GM23338 (cell line): ENCODE results near the gene ZNF516. TPM values are rescaled to one million over a fixed set of nuclear protein-coding genes. Genes with fewer than 3 reads are reported as not detected.

Experiments
- ATAC-seq: fragments of 200-7000 bp; cut with Tn5 transposase; 3 replicates; pipeline ENCODE4 v1.9.1; 2020
- DNase-seq: peaks from one replicate; pipeline ENCODE4 v3.0.0-alpha.2; 2015; ENCODE audit warnings: low spot score
- H2AFZ ChIP-seq: fragments of 200-600 bp; sonication (generic); 2 replicates; pipeline ENCODE4 v1.8.0; 2016; ENCODE audit warnings: antibody characterized with exemption, mild to moderate bottlenecking, moderate library complexity
- H3F3A ChIP-seq: fragments of 200-600 bp; sonication (generic); replicated peaks from 2 replicates; pipeline ENCODE4 v1.8.0; 2017; ENCODE audit warnings: antibody characterized with exemption, mixed run types, low read depth
- H3K27ac ChIP-seq: fragments of 200-600 bp; sonication (generic); 2 replicates; pipeline ENCODE4 v1.6.1; 2016; ENCODE audit warnings: low read depth
- H3K27me3 ChIP-seq: fragments of 200-600 bp; sonication (generic); 2 replicates; pipeline ENCODE4 v1.8.0; 2016; ENCODE audit warnings: mild to moderate bottlenecking, mixed run types, moderate library complexity; ENCODE audit not compliant: insufficient read depth
- H3K36me3 ChIP-seq: fragments of 200-600 bp; sonication (generic); 2 replicates; pipeline ENCODE4 v1.8.0; 2016; ENCODE audit warnings: mild to moderate bottlenecking; ENCODE audit not compliant: insufficient read depth
- H3K4me1 ChIP-seq: fragments of 200-600 bp; sonication (generic); 2 replicates; pipeline ENCODE4 v1.8.0; 2016; ENCODE audit warnings: mild to moderate bottlenecking, moderate library complexity; ENCODE audit not compliant: insufficient read depth
- H3K4me2 ChIP-seq: fragments of 200-600 bp; sonication (generic); 2 replicates; pipeline ENCODE4 v1.7.1; 2017; ENCODE audit warnings: mixed run types
- H3K4me3 ChIP-seq: fragments of 200-600 bp; sonication (generic); 2 replicates; pipeline ENCODE4 v1.6.1; 2016; ENCODE audit warnings: mixed run types
- H3K79me2 ChIP-seq: fragments of 200-600 bp; sonication (generic); replicated peaks from 2 replicates; pipeline ENCODE4 v1.8.0; 2017; ENCODE audit warnings: mild to moderate bottlenecking; ENCODE audit not compliant: insufficient read depth
- H3K9me2 ChIP-seq: fragments of 200-600 bp; sonication (generic); 2 replicates; pipeline ENCODE4 v1.8.0; 2017; ENCODE audit not compliant: insufficient read depth
- H4K20me1 ChIP-seq: fragments of 200-600 bp; sonication (generic); replicated peaks from 2 replicates; pipeline ENCODE4 v1.8.0; 2017; ENCODE audit warnings: mild to moderate bottlenecking; ENCODE audit not compliant: insufficient read depth
- H3K27ac Mint-ChIP-seq: 2 replicates; pipeline ENCODE4 v1.8.0; 2020; ENCODE audit warnings: inconsistent platforms, mild to moderate bottlenecking, moderate library complexity, mixed read lengths
- H3K27me3 Mint-ChIP-seq: 3 replicates; pipeline ENCODE4 v1.8.0; 2022; ENCODE audit warnings: low read depth, mild to moderate bottlenecking, moderate library complexity, mixed read lengths, inconsistent platforms; ENCODE audit not compliant: insufficient read depth, poor library complexity
- H3K36me3 Mint-ChIP-seq: 3 replicates; pipeline ENCODE4 v1.8.0; 2021; ENCODE audit warnings: low read depth, mild to moderate bottlenecking, inconsistent platforms, moderate library complexity, mixed read lengths
- H3K4me1 Mint-ChIP-seq: 3 replicates; pipeline ENCODE4 v1.8.0; 2020; ENCODE audit warnings: mild to moderate bottlenecking, inconsistent platforms, mixed read lengths
- H3K4me3 Mint-ChIP-seq: 3 replicates; pipeline ENCODE4 v1.8.0; 2021; ENCODE audit warnings: moderate library complexity, mild to moderate bottlenecking, inconsistent platforms, mixed read lengths
- H3K9me3 Mint-ChIP-seq: 3 replicates; pipeline ENCODE4 v1.8.0; 2020; ENCODE audit warnings: moderate library complexity, mild to moderate bottlenecking, inconsistent platforms, mixed read lengths
- CREB1 ChIP-seq: fragments of 250-450 bp; sonication (Bioruptor Pico); IDR thresholded peaks from 2 replicates; pipeline ENCODE4 v1.5.0; 2020; ENCODE audit warnings: low read depth, mild to moderate bottlenecking, moderate library complexity
- CTCF ChIP-seq, 2 experiments: fragments of 200-600 bp in 1 of 2; sonication (generic) in 1 of 2; conservative IDR thresholded peaks; 2 replicates each; pipeline versions ENCODE4 v1.5.1 to v1.6.1; 2016 to 2017; ENCODE audit warnings: antibody characterized with exemption in 2 of 2, low read depth in 2 of 2, mild to moderate bottlenecking in 2 of 2, moderate library complexity in 1 of 2
- EZH2 ChIP-seq: fragments of 200-600 bp; sonication (generic); IDR thresholded peaks from one replicate; pipeline ENCODE4 v1.8.0; 2017; ENCODE audit warnings: antibody characterized with exemption, mild to moderate bottlenecking, low read depth; ENCODE audit not compliant: unreplicated experiment
- NANOG ChIP-seq: IDR thresholded peaks from 2 replicates; pipeline ENCODE4 v1.6.1; 2016; ENCODE audit warnings: antibody characterized with exemption, borderline replicate concordance
- POLR2AphosphoS5 ChIP-seq: IDR thresholded peaks from 2 replicates; pipeline ENCODE4 v1.6.1; 2016; ENCODE audit warnings: antibody characterized with exemption, low read depth
- ZNF114 ChIP-seq: fragments of 250-450 bp; sonication (Bioruptor Pico); IDR thresholded peaks from 2 replicates; pipeline ENCODE4 v1.5.0; 2020; ENCODE audit warnings: mild to moderate bottlenecking, moderate library complexity
- ZNF331 ChIP-seq: fragments of 250-450 bp; sonication (Bioruptor Pico); IDR thresholded peaks from 2 replicates; pipeline ENCODE4 v1.5.0; 2020; ENCODE audit warnings: low read depth, mild to moderate bottlenecking, moderate library complexity
- ZNF462 ChIP-seq: fragments of 250-450 bp; sonication (Bioruptor Pico); IDR thresholded peaks from 2 replicates; pipeline ENCODE4 v1.5.0; 2020; ENCODE audit warnings: mild to moderate bottlenecking, moderate library complexity
- polyA plus RNA-seq: library from polyadenylated mRNA; unstranded; fragments of >200 nt; fragmentation: Nextera tagmentation; extraction: Ambion mirVana; gene quantifications from 2 replicates; pipeline ENCODE4 v1.2.1, GENCODE V29; 2016
- total RNA-seq: library from RNA; depleted of rRNA; stranded (reverse); fragments of >200 nt; shearing (Covaris generic); gene quantifications from 2 replicates; pipeline ENCODE4 v1.2.3, GENCODE V29; 2014
- TF ChIP-seq, protein P1 (sequence below): IDR thresholded peaks from 2 replicates; pipeline ENCODE4 v1.6.1; 2016; ENCODE audit warnings: antibody characterized with exemption

The ZNF516 gene
- total and polyA plus RNA-seq, 2 experiments from 2014 or later = 11.9 to 24.2 TPM

DNA sequence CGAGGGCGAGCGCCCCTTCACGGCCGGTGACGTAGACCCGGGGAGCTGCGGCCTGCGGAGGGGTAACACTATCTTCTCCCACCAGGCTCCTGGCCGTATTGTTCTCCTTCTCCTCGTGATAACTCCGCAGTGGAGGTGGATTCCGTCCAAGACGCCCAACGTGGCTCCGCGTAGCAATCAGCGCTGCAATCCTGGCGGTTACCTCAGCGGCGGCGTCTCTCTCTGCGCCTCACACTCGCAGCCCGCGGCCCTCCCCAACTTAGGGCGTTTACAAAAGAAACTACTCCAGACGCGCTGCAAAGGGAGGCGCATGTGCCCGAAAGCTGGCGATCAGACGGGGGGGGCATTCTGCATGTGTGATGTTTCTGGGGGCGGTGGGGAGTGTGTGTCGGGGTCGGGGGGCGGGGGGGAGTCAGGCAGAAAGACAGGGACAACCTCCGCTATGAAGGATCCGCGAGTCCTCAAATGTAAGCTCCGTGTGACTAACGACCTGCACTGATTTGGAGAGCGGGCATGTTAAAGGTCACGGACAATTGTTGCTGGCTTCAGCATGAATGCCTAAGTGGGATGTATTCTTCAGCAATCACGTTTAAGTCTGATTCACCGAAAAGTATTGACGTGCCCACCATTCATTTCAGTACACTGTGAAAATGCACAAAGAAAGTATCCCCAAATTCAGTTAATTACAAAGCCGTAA lies 1.3 kb upstream of the ZNF516 start:
- DNase-seq (peak; percentile 80), ATAC-seq (peak; percentile 23)
- Histone ChIP-seq H3K79me2 (no peaks in the 10 kb centered on the region), H3K9me2 (no peaks in the 10 kb centered on the region), H3K27me3 (peaks cover 59% of the 10 kb centered on the region), H3K27ac (0 out of 2 replicates have a peak overlapping the region, but pooled peaks have one; percentile 75), H3K4me3 (peak overlapping the region; percentile 88), H3K4me2 (peak overlapping the region; percentile 96), H3F3A (0 out of 2 replicates have a peak, but pooled peaks cover 9% of the 10 kb centered on the region), H4K20me1 (no peaks in the 10 kb centered on the region), H2AFZ (peak overlapping the region; percentile 94), H3K36me3 (no peaks in the 10 kb centered on the region), H3K4me1 (peaks cover 10% of the 10 kb centered on the region)
- H3K9me3 Mint-ChIP-seq = no peaks in the 10 kb centered on the region; the same call in 2 of the 3 replicates
- peaks cover 20% of the 10 kb centered on the region; the same call in 2 of the 3 replicates for H3K4me1 Mint-ChIP-seq
- TF ChIP-seq, protein P1, sequence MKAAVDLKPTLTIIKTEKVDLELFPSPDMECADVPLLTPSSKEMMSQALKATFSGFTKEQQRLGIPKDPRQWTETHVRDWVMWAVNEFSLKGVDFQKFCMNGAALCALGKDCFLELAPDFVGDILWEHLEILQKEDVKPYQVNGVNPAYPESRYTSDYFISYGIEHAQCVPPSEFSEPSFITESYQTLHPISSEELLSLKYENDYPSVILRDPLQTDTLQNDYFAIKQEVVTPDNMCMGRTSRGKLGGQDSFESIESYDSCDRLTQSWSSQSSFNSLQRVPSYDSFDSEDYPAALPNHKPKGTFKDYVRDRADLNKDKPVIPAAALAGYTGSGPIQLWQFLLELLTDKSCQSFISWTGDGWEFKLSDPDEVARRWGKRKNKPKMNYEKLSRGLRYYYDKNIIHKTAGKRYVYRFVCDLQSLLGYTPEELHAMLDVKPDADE = no peak
- TF ChIP-seq EZH2 (no peak), ZNF114 (CRISPR knock-in tag) (no peak), POLR2AphosphoS5 (peak; percentile 66), ZNF462 (CRISPR knock-in tag) (no peak), CTCF (conservative IDR thresholded peaks at IDR 0.05; ENCODE audit: low read depth in 2 of 2) (no peak), ZNF331 (CRISPR knock-in tag) (no peak), CREB1 (CRISPR knock-in tag) (peak; percentile 75), NANOG (no peak)
- H3K27ac Mint-ChIP-seq = peak overlapping the region; percentile 95
- H3K36me3 Mint-ChIP-seq = no peaks in the 10 kb centered on the region; the same call in 1 of the 3 replicates
- peak overlapping the region; percentile 90 for H3K4me3 Mint-ChIP-seq
- H3K27me3 Mint-ChIP-seq = peaks cover 39% of the 10 kb centered on the region
